Gastrocnemius medialis (tissue), 4 donors: ENCODE results near the gene CAV1.

Experiments used
- POLR2A ChIP-seq, 2 donors: fragments of 450-650 bp; IDR thresholded peaks; one replicate each; pipeline ENCODE4 v1.6.1; 2017; ENCODE audit warnings: antibody characterized with exemption in 2 of 2, mild to moderate bottlenecking in 2 of 2, moderate library complexity in 2 of 2
- TF ChIP-seq, protein P1 (sequence below), 5 experiments: fragments of 450-650 bp in 3 of 5; fragments of 200-600 bp in 2 of 5; sonication (generic) in 2 of 5; IDR thresholded peaks in 4 of 5; conservative IDR thresholded peaks in 1 of 5; 1 replicate in 4 of 5; 2 replicates in 1 of 5; pipeline ENCODE4 v1.5.1; 2016 to 2019; ENCODE audit warnings: antibody characterized with exemption in 5 of 5, mild to moderate bottlenecking in 3 of 5, moderate library complexity in 3 of 5

DNA sequence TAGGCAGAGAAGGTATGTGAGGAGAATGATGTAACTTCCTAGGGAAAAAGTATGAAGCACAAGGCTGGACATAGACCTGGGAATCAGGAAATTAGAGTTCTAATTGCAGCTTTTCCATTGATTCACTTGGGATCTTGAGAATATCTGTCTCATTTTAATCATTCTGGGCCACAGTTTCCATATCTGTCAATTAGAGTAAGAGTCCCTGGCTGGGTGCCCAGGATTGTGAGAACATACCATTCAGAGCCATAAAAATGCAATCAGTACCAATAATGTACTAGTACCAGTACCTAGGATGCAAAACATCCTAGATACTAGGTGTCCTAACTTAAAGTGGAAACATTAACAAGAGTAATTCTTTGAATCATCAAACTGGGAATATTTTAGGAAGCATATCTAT, 29.6 kb downstream of the CAV1 start:
- TF ChIP-seq, protein P1, sequence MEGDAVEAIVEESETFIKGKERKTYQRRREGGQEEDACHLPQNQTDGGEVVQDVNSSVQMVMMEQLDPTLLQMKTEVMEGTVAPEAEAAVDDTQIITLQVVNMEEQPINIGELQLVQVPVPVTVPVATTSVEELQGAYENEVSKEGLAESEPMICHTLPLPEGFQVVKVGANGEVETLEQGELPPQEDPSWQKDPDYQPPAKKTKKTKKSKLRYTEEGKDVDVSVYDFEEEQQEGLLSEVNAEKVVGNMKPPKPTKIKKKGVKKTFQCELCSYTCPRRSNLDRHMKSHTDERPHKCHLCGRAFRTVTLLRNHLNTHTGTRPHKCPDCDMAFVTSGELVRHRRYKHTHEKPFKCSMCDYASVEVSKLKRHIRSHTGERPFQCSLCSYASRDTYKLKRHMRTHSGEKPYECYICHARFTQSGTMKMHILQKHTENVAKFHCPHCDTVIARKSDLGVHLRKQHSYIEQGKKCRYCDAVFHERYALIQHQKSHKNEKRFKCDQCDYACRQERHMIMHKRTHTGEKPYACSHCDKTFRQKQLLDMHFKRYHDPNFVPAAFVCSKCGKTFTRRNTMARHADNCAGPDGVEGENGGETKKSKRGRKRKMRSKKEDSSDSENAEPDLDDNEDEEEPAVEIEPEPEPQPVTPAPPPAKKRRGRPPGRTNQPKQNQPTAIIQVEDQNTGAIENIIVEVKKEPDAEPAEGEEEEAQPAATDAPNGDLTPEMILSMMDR (IDR thresholded peaks at IDR 0.05 in 4 of 5, conservative IDR thresholded peaks at IDR 0.05 in 1 of 5) = no peak
- TF ChIP-seq POLR2A (IDR thresholded peaks at IDR 0.05) = no peak
